Activated naive CD8-positive, alpha-beta T cell (primary cell): ENCODE data around the gene HIVEP2.
A peak's percentile ranks its signal among the peaks of the same experiment; 100 is the strongest.

Experiments used
- H3K27ac Mint-ChIP-seq: one replicate; pipeline ENCODE4 v1.8.0; 2021; ENCODE audit warnings: mixed read lengths
- H3K27me3 Mint-ChIP-seq: one replicate; pipeline ENCODE4 v1.8.0; 2021; ENCODE audit warnings: mixed read lengths
- H3K36me3 Mint-ChIP-seq: one replicate; pipeline ENCODE4 v1.8.0; 2021; ENCODE audit warnings: mixed read lengths
- H3K4me1 Mint-ChIP-seq: one replicate; pipeline ENCODE4 v1.8.0; 2021; ENCODE audit warnings: low read depth, mixed read lengths
- H3K4me3 Mint-ChIP-seq: one replicate; pipeline ENCODE4 v1.8.0; 2021; ENCODE audit warnings: mild to moderate bottlenecking, mixed read lengths
- H3K9me3 Mint-ChIP-seq: one replicate; pipeline ENCODE4 v1.8.0; 2021; ENCODE audit warnings: low read depth, mixed read lengths

Gene HIVEP2

DNA sequence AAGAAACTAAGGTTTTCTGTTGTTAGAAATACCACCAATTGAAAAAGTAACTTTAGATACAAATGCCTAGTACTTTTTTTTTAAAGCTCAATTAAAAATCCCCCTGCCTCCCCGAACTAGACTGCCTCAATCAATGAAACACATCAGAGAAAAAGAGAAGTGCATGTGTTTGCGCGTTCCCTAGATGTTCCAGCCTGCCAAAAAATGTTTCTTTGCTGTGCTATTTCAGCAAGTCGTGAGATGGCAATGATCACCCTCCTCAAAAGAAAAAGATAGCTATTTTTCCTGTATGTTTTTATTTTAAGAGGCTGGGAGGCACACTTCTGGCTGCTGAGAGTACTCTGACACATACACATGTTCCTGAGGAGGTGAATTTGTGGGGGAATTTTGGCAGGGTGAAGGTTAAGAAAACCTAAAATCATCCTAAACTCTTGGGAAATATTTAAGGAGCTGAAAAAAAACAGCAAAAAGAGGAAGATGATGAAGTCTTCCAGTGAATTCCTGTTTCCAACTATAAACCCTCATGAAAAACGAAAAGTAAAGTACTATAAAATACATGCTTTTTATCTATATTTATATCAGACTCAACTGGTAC lies 114.8 kb downstream of the HIVEP2 start:
- H3K27me3 Mint-ChIP-seq: no peaks in the 10 kb centered on the region
- H3K36me3 Mint-ChIP-seq: peaks cover 34% of the 10 kb centered on the region
- H3K27ac Mint-ChIP-seq: peak overlapping the region; percentile 82
- H3K4me3 Mint-ChIP-seq: no peak overlapping the region
- peaks cover 7% of the 10 kb centered on the region for H3K9me3 Mint-ChIP-seq
- H3K4me1 Mint-ChIP-seq: peaks cover 77% of the 10 kb centered on the region

DNA sequence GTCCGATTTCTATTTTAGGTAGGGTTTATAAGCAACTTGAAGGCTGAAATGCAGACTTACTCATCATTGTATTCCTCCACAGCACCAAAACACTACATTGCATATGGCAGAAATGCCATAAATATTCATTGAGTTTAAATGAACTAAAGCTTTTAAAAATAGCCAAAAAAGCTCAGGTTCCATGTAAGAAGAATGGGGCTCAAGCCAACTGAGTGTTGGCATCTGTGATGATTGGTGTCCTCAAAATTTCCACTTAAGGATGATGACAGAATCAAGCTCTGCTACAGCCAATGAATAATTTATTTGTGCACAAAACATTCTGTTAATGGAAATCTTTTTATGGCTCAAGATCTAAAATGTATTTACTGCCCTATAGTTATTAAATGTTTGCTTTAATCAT lies 115.4 kb downstream of the HIVEP2 start:
- peak overlapping the region; percentile 82 for H3K27ac Mint-ChIP-seq
- no peak overlapping the region for H3K4me3 Mint-ChIP-seq
- H3K36me3 Mint-ChIP-seq: peaks cover 31% of the 10 kb centered on the region
- peaks cover 78% of the 10 kb centered on the region for H3K4me1 Mint-ChIP-seq
- no peaks in the 10 kb centered on the region for H3K27me3 Mint-ChIP-seq
- H3K9me3 Mint-ChIP-seq: peaks cover 7% of the 10 kb centered on the region

- Mint-ChIP-seq H3K36me3 (peaks cover 28% of the 10 kb centered on the region), H3K4me3 (no peak overlapping the region), H3K27ac (peak overlapping the region; percentile 82), H3K27me3 (no peaks in the 10 kb centered on the region), H3K9me3 (peaks cover 7% of the 10 kb centered on the region), H3K4me1 (peaks cover 77% of the 10 kb centered on the region)
Measured at GRCh38 chr6:142827991-142828390, 117.0 kb downstream of the HIVEP2 start.

DNA sequence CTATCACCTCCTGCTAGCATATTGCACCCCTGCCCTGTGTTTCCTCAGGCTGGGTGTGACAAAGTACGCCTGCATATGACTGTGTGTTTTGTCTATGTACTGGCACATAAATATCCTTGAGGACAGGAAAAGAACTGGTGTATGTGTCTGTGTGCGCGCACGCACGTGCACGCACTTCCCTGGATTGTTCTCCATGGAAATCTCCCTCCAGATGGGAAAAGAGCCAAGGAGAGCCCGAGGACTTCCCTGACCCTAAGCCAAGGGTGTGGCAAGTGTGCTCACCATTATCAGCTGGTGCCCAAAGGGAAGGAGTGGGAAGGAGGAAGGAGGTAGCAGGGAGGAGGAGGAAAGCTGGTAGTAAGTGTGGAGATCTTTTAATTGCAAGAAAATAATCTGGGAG lies 117.6 kb downstream of the HIVEP2 start:
- Mint-ChIP-seq H3K27me3 (no peaks in the 10 kb centered on the region), H3K36me3 (peaks cover 31% of the 10 kb centered on the region), H3K9me3 (peaks cover 7% of the 10 kb centered on the region), H3K4me1 (peaks cover 77% of the 10 kb centered on the region), H3K4me3 (no peak overlapping the region), H3K27ac (peak overlapping the region; percentile 82)

- Mint-ChIP-seq H3K4me1 (peaks cover 83% of the 10 kb centered on the region), H3K27ac (no peak overlapping the region), H3K36me3 (peaks cover 35% of the 10 kb centered on the region), H3K9me3 (peaks cover 7% of the 10 kb centered on the region), H3K4me3 (no peak overlapping the region), H3K27me3 (no peaks in the 10 kb centered on the region)
Measured at GRCh38 chr6:142825760-142826159, 119.2 kb downstream of the HIVEP2 start.

DNA sequence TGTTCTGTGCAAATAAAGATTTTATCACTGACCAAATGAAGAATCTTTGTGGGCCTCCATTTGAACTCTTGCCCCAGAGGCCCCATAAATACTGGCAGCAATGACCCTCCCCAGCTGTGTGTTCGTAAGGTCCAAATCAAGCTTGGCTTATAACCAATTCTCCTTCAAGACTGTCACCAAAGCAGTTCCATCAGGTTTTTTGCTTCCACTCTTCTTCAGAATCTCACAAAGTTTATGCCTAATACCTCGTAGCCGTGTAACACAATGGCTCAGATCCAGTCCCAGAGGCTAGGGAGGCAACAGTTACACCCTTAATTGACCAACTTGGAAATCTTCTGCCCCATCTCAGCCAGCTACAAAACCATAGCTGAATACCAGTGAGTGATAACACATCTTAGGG lies 120.5 kb downstream of the HIVEP2 start:
- Mint-ChIP-seq H3K4me1 (peaks cover 83% of the 10 kb centered on the region), H3K9me3 (peaks cover 6% of the 10 kb centered on the region)

DNA sequence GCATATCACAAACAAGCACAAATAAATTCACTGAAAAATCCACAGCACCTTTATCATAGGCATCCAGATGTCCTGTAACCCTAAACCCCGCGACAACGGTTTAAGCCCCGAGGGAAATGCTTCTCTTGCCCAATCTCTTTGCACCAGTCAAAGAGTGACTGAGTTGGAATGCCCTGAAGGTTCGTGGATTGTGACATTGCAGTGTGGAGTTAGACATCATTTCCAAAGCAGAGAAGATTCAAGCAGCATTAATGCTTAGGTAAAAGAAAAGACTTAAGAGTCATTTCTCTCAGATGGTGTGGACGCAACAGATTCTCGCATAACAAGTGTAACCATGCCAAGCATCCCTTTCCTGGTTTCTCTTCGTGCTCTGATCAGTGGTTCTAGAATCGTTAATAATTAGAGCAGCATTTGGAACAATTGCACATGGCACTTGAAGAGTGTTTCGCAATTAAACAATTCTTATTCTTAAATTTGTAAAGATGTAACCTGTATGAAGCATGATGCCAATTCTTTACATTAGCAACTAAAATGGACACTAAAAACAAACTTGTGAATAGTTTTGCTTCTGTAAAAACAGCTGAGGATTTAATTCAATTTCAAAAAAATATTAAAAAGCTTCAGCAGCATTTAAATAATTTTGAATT lies 121.6 kb downstream of the HIVEP2 start:
- Mint-ChIP-seq H3K4me1 (peaks cover 83% of the 10 kb centered on the region), H3K27me3 (no peaks in the 10 kb centered on the region), H3K27ac (peak overlapping the region; percentile 98), H3K4me3 (peak overlapping the region; percentile 70), H3K36me3 (peaks cover 19% of the 10 kb centered on the region), H3K9me3 (no peaks in the 10 kb centered on the region)

More for the DNA sequence above, 120.5 kb downstream of the HIVEP2 start:
- Mint-ChIP-seq H3K27ac (peak overlapping the region; percentile 88), H3K36me3 (peaks cover 26% of the 10 kb centered on the region), H3K4me3 (no peak overlapping the region), H3K27me3 (no peaks in the 10 kb centered on the region)

GRCh38 chr6:142822842-142823241 lies 122.1 kb downstream of the HIVEP2 start:
- peak overlapping the region; percentile 70 for H3K4me3 Mint-ChIP-seq
- H3K27me3 Mint-ChIP-seq: no peaks in the 10 kb centered on the region
- H3K36me3 Mint-ChIP-seq: peaks cover 16% of the 10 kb centered on the region
- H3K4me1 Mint-ChIP-seq: peaks cover 80% of the 10 kb centered on the region
- peak overlapping the region; percentile 98 for H3K27ac Mint-ChIP-seq
- no peaks in the 10 kb centered on the region for H3K9me3 Mint-ChIP-seq

- Mint-ChIP-seq H3K27ac (peak overlapping the region; percentile 98), H3K9me3 (no peaks in the 10 kb centered on the region), H3K36me3 (peaks cover 16% of the 10 kb centered on the region), H3K27me3 (no peaks in the 10 kb centered on the region), H3K4me1 (peaks cover 79% of the 10 kb centered on the region), H3K4me3 (peak overlapping the region; percentile 70)
Measured at GRCh38 chr6:142822383-142822782, 122.6 kb downstream of the HIVEP2 start.

- H3K4me1 Mint-ChIP-seq: peaks cover 80% of the 10 kb centered on the region
- H3K27ac Mint-ChIP-seq: peak overlapping the region; percentile 98
- peak overlapping the region; percentile 35 for H3K4me3 Mint-ChIP-seq
- peaks cover 18% of the 10 kb centered on the region for H3K36me3 Mint-ChIP-seq
- H3K27me3 Mint-ChIP-seq: no peaks in the 10 kb centered on the region
- H3K9me3 Mint-ChIP-seq: no peaks in the 10 kb centered on the region
Measured at GRCh38 chr6:142821860-142822259, 123.1 kb downstream of the HIVEP2 start.

GRCh38 chr6:142821164-142821716 lies 123.7 kb downstream of the HIVEP2 start:
- H3K4me1 Mint-ChIP-seq: peaks cover 80% of the 10 kb centered on the region
- peaks cover 23% of the 10 kb centered on the region for H3K36me3 Mint-ChIP-seq
- H3K27me3 Mint-ChIP-seq: no peaks in the 10 kb centered on the region
- peak overlapping the region; percentile 84 for H3K4me3 Mint-ChIP-seq
- no peaks in the 10 kb centered on the region for H3K9me3 Mint-ChIP-seq
- H3K27ac Mint-ChIP-seq: peak overlapping the region; percentile 98

- Mint-ChIP-seq H3K9me3 (no peaks in the 10 kb centered on the region), H3K4me1 (peaks cover 83% of the 10 kb centered on the region), H3K27ac (peak overlapping the region; percentile 98), H3K27me3 (no peaks in the 10 kb centered on the region), H3K36me3 (peaks cover 26% of the 10 kb centered on the region), H3K4me3 (peak overlapping the region; percentile 84)
Measured at GRCh38 chr6:142820338-142821051, 124.5 kb downstream of the HIVEP2 start.

GRCh38 chr6:142819603-142820337 lies 125.2 kb downstream of the HIVEP2 start:
- H3K27ac Mint-ChIP-seq: peak overlapping the region; percentile 98
- no peaks in the 10 kb centered on the region for H3K27me3 Mint-ChIP-seq
- H3K4me1 Mint-ChIP-seq: peaks cover 84% of the 10 kb centered on the region
- peaks cover 4% of the 10 kb centered on the region for H3K9me3 Mint-ChIP-seq
- H3K36me3 Mint-ChIP-seq: peaks cover 32% of the 10 kb centered on the region
- H3K4me3 Mint-ChIP-seq: peak overlapping the region; percentile 84

DNA sequence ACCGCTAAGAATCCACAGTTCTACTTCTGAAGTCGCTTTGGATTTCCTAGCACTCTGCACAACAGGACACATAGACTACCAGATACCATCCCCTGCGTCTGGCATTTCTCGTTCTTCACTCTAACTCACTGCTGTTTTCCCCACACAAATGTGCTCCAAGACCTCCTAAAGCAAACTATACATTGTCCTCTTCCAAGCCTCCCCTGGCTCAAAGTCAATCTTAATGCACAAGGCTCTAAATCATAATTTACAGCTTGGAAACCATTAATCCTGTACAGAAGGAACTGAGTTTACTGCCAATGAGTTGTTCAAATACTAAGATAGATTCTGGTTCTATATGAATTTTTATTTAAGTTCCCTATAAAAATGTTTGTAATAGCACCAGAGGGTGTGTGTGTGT lies 128.5 kb downstream of the HIVEP2 start:
- Mint-ChIP-seq H3K27ac (peak overlapping the region; percentile 97), H3K27me3 (no peaks in the 10 kb centered on the region), H3K36me3 (peaks cover 36% of the 10 kb centered on the region), H3K9me3 (peaks cover 4% of the 10 kb centered on the region), H3K4me1 (peaks cover 90% of the 10 kb centered on the region), H3K4me3 (no peak overlapping the region)
